GM19035 (cell line): ENCODE measurements around the gene ATOH8.

Experiments
- ATAC-seq: cut with Tn5 transposase; IDR thresholded peaks from one replicate; pipeline ENCODE4 v1.9.1; 2021; ENCODE audit not compliant: unreplicated experiment

Gene ATOH8

DNA sequence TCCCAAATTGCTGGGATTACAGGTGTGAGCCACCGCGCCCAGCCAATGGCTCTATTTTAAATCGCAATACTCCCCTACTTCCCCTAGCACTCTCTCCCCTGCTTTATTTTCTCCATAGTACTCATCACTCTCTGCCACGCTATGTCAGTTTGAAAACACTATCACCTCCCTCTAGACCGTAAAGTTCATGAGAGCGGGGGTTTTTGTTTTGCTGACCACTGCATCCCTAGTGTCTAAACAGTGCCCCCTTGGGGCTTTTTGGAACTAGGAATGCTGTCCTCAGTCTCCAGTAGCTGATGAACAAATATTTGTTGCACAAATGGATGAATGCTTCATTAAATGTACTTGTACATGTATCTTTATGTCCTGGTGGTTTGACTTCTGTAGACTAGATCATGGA, 44.1 kb downstream of the ATOH8 start:
- ATAC-seq, result no peak

DNA sequence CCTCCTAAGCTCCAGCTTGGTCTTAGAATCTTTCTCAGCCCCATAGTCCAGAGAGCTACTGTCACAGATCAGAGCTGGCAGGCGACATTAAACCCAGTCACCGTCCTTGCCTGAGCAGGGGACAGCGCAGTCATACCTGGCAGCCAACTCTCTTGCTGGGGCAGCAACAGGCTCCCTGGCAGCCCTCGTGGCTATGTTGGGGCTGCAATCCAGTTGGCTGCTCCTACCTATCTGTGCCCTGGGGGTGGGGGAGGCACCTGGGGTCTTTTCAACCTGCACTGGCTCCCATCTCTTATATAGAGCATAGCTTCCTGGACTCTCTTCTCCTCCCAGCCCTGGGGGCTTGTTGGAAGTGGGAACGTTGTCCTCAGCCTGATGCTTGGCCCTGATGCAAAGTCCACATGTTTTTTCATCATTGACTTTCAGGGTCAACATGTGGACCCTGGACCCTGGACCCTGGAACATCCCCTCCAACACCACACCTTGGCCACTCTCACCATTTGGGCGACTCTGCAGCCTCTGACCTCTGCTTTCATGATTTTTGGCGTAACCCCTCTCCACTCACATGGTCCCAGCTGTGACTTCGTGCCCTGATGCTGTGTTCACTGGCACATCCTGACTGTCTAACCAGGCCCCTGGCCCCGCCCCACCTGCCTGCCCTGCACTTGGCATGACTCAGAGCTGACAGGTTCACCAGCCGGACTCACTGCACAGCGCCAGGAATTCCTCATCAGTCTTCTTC, 45.6 kb downstream of the ATOH8 start:
- ATAC-seq, result no peak

DNA sequence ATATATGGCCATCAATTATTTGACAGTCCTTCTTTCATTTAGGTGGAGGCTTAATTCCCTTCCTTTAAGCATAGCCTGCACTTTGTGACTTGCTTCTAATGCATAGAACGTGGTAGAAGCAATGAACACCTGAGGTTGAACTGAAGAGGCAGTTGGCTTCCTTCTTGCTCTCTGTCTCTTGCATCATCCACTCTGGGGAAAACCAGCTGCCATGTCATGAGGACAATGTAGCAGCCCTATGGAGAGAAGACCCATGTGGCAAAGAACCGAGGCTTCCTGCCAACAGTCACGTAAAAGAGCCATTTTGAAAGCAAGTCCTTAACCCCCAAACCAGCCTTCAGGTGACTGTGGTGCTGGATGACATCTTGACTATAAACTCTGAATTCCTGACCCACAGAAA, 46.8 kb downstream of the ATOH8 start:
- no peak for ATAC-seq

DNA sequence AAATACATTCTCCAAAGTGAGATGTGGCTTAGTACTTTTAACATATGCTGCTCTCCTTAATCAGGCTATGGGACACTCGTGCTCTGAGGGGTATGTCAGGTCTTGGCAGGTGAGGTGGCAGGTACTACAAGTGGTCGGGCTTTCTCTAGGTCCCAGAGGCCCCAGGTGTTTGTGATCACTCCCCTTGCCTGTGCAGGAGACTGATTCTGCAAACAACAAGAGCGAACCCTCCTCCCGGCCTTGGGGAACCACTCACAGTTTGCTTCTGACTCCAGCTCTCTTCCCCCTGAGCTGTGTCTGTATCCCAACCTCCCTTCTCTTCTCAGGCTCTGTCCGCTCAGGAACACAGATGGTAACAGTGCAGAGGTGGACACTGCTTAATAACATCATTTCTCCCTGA, 48.1 kb downstream of the ATOH8 start:
- no peak for ATAC-seq

DNA sequence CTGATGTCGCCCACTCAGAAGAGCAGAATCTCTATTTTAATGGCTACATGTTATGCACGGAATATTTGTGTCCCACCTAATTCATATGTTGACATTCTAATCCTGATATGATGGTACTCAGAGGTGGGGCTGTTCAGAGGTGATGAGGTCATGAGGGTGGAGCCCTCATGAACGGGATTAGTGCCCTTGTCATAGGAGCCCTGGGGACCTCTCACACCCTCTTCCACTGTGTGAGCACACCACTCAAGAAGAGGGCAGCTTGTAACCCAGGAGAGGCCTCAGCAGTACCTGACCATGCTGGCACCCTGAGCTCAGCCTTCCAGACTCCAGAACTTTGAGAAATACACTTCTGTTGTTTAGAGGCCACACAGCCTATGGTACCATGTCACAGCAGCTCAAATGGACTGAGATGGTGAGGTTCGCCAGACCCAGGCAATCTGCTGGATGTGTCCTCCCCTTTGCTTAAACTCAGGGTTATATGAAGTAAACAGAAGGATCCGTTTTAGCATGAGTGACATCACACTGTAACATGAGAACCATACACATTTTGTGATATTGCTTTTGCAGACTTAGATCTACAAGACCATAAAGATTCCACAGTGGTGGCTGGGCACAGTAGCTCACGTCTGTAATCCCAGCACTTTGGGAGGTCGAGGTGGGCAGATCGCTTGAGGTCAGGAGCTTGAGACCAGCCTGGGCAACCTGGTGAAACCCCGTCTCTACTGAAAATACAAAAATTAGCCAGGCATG, 48.7 kb downstream of the ATOH8 start:
- ATAC-seq, result no peak

DNA sequence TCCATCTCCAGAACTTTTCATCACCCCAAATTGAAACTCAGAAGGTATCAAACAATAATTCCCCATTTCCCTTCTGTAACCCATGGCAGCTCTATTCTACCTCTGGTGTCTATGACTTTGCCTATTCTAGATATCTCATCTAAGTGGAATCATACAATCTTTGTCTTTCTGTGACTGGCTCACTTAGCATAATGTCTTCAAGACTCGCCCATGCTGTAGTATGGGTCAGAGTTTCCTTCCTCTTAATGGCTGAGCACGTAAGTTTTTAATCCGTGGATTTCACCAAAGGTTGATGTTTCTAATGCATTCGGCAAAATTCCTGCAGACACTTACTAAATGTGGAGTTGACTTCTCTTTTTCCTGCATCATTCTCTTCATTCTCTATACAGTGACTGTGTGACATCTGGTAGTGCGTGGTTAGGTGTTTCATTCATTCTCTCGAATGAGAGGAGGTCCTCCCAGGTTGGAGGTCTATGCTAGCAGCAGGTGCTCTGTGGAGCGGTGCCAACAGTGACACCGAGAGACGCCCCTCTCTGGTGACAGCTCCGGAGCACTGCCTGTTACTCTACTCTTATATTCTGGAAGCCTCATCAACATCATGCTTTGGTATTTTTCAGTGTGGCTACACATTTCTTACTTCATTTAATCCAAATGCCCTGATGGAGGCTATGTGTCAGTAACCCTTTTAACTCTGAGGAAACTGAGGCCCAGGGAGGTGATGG, 50.1 kb downstream of the ATOH8 start:
- no peak for ATAC-seq

DNA sequence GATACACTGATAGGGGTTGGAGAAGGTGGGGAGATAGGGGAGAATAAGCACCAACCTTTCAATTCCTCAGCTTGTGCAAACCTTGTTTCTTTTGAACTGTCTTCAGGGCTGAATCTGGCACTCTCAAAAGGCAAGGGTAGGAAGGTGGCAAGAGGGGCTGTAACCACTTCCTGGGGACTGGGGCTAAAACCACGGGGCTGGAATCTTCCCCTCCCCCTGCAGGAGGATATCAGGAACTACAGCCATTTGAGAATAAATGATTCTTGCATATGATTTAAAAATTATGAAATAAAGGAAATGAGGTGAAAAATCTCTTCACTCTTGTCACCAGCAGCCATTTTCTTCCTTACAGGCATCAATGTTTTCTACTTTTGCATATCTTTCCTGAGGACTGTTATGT, 50.8 kb downstream of the ATOH8 start:
- no peak for ATAC-seq

DNA sequence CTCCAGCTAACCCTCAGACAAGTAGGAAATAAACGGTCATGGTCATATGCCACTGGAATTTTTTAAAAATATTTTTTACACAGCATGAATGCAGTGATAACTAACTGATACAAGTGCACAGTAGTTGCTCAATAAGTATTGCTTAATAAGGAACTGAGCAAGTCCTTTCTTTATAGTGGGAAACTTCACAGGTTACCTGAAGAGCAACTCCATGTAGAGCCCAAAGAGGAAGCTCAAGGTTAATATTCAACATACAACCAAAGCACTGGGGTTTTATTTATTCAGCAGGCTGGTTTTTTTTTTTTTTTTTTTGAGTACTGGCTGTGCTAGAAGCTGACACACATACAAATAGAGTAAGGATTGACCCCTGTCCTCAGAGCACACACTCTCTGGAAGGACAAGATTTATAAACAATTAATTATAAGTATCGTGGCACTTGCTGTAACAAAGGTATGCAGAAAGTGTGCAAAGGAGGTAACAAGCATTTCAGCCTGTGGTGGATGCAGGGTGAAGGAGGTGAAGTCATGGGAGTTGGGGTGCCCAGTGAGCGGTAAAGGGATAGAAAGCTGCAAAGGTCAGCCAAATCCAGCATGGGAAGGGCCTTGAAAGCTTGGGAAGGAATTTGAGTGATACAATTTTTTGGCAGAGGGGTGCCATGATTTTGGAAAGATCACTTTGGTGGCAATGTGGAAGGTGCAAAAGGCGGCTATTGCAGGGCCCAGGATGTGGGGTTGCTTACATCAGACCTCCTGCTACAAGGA, 52.7 kb downstream of the ATOH8 start:
- no peak for ATAC-seq

DNA sequence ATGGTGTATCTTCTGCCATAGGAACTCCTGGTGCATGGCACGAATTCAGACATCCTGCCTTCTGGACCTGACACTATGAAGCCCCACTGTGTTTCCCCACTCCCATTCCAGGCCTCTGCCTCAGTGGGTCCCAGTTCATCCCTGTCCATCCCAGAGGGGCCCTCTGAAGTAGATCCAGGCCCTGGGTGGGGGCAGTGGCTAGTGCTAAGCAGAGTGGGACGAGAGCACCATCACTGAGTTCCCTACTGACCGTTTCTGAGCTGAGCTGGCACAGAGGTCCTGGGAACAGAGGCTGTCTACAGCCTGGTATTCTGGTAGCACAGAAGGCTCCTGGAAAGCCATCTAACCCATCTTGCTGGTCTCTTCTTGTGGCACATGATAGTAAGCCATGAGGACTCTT, 54.0 kb downstream of the ATOH8 start:
- no peak for ATAC-seq

DNA sequence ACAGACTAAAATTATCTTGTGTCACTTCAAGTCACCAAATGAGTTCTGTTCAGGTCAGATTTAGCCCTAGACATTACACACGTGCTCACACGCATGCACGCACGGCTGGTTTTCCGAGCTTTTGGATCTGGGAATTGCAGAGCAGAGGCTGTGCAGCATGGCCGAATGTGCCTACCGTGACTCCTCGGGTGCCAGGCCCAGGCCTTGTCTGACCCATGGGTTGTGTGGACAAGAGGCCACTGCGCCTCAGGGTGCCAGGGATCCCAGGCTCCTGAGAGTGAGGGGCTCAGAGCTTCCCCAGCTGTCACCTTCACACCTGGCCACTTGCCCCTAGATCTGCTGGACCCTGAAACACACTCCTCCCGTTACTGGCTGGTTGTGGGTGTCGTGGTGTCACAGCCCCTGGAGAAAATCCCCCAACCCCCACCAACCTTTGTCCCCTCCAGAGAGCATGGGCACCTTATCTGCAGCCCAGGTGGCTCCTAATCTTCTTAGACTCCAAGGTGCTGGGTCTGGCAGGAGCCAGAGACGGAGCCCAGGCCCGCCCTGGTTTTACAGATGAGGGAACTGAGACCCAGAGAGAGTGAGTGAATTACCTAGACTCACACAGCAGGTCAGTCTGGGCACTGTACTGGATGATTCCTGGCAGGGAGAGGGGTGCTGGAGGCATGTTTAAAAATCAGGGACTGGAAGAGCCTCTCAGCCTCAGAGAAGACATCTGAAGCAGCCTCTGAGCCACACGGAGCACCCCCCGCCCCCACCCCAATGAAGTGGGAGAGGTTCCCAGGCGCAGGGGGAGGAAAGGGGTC, 56.8 kb downstream of the ATOH8 start:
- no peak for ATAC-seq

DNA sequence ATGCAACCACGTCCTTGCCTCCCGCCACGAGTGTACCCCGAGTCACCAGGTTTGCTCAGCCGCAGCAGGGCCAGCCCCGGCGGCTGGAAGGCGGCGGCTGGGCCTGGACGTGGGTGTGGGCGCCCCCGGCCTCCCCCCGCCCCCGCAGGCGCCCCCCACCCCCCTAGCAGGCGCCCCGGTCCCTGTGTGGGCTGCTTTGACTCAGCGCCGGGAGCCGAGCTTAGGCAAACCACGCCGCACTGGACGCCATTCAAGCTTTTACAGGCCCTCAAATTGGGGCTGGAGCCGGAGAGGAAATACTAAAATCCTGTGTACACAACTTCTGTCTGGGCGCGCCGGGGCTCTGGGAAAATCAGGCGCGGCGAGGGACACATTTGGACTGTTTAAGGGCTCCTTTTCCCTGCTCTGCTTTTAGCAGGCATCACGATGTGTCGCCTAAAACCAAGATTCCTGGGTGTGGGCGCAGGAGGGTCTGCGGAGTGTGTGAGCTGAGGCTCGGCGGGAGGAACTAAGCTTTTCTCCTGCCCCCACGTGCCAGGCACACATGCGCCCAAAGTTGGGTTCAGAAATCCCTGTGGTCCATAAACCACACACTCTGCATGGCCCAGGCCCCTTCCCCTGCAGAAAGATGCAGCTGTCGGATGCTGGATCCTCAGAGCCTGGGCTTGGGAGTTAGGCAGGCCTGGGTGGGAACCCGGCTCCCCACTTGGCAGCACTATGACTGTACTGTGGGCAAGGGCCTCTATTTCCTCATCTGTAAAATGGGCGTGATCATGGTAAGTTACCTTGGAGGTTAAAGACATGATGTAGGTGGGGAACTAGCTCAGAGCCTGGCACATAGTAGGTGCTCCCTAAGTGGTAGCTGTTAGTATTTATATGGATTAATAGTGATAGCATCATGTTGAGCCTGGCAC, 57.6 kb downstream of the ATOH8 start:
- no peak for ATAC-seq

DNA sequence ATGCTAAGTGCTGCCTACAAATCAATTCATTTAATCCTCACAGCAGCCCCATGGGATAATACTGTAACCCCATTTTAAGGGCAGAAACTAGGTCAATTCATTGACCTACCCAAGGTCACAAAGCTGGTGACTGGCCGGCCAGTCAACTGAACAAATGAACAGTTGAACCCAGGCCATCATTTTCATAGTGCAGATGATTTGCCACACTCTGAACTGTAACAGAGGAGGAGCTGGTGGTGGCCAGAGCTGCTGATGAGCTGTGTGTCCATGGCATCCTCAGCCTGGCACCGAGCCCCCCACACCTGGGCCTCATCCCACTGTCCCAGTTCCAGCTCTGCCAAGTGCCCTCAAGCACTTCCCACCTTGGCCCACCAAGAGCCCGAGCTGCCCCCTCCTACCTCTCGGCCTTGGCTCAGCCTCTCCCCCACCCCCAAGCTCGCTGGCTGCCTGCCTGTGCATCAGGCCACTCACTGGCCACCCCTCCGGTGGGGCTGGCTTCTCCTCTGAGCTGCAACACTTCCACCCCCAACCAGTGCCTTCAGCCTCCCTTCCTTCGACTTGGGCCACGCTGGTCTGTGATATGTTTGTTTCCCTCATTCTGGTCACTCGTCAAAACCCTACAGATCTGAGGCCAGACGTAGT, 58.4 kb downstream of the ATOH8 start:
- ATAC-seq, result no peak

DNA sequence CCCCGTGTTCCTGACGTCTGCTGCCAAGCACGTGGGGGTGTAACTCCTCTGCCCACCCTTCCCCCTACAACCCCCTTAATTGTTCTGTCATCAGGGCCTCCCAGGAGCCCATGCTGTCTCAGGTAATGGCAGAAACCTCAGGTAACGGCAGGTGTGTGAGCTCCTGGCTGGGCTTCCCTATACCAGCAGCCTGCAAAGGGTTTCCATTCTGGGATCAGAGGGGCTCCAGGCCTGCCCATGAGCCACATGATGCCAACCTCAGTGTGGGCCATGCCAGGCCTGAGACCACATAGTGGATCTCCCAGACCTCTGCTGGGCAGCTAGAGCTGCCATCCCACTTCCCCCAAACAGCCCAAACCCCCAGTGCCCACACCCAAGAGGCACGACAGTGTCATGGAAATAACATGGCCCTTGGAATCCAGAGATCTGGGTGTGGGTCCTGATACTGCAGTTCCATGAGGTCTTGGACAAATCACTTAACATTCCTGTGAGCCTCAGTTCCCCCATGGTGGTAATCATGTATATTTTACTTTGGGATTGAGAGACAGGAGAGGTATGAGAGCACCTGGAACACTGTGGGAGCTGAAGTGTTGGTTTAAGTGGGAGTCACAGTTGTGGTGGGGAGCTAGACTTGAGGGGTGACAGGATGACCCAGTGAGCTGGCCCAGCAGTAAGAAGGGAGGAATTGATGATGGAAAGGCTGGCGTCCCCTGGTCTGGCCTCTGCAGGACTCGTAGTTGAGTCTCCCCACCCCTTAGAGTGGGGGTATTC, 59.6 kb downstream of the ATOH8 start:
- no peak for ATAC-seq

DNA sequence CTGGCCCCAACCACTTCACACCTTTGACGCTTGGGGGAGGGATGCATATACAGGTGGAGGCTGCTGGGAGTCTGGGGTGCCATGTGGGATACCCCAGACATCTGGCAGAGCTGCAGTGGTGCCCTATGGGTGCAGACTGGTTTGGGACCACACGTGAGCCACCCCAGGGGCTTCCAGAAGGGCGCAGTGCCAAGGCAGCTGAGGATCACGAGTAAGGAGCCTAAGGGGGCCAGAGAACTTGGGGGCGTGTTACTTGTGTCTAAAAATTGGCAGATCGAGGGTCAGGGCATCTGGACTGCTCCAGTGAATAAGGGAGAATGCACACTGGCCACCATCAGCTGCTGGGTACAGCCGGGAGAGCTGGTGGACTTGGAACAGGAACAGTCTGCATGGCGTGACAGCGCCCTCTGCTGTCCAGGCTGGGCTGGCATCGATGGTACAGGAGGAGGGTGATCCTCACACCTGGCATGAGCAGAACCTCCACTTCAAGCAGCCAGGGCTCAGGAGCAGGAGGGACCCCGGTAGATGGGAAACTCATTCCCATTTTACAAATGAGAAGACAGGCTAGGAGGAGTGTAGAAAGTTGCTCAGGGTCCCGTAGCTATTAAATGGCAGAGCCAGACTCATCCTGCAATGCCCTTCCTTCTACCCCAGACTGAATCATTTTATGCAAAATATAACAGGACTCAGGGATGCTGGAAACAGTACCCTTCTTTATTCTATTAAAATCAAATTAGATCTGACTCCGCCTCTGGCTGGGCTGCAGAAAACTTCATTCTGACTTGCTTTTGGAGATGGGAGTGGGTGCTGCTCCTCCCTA, 60.4 kb downstream of the ATOH8 start:
- ATAC-seq, result no peak

DNA sequence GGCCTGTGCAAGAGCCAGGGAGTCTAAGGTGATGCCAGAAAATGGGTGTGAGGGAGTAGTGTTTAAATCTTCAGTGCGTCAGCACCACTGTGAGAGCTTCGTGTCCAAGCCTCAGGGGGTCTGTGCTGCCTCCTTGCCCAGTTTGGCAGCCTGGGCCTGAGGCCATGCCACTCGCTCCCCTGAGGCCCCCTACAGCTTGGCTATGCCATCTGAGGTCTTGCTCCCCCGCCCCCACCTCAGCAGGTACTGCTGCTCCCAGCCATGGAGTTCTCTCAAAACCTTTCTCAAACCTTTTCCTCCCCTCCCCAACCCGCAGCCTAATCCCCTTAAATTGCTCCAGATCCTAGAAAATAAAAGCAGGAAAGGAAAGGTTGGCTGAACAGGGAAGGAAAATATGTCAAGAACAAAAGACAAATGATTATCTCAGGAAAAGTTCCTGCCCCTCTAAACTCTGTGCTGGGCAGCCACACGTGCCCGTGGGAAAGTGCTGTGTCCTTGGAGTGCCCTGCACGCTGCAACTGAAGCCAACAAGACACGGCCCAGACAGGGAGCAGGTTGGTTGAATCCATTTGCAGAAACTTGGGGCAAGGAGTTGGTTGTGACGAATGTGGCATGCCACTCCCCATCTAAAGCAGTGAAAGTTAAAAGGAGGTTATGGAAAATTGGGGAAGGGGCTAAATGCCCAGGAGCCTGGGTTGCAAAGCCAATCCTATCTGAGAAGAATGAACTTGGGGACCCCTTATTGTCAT, 61.2 kb downstream of the ATOH8 start:
- ATAC-seq, result no peak

DNA sequence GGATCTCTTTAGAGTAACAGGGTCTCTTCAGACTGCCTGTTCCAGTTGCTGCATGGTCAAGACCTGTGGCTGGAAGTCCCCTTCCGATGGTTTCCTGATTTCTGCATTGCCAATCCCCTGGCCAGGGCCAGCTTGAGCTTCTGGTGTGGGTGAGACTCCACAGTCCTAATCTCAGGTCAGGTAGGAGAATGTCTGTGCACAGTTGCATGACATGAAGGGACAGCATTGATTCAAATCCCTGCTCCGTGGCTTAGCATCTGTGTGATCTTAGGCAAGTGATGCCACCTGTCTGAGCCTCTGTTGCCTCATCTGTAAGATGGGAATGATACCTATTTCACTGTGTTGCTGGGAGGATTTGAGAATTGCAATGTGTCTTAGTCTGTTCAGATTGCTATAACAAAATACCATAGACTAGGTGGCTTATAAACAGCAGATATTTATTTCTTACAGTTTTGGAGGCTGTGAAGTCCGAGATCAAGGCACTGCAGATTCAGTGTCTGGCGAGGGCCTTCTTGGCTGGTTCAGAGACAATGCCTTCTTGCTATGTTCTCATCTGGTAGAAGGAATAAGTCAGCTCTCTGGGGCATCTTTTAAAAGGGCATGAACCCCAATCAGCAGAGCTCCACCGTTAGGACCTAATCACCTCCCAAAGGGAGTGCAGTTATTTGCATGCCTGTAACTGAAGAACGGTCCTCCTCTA, 66.2 kb downstream of the ATOH8 start:
- no peak for ATAC-seq
